Peyer's patch (tissue), 4 donors: ENCODE measurements around the gene SHISA6. TPM values are rescaled to one million over a fixed set of nuclear protein-coding genes. Genes with fewer than 3 reads are reported as not detected.
"Not testable (repeated sequence)": the region's sequence is repeated elsewhere in the genome, so short reads cannot be mapped to it uniquely, and the experiment has no call there.

Experiments
- DNase-seq, 3 donors: peaks; one replicate each; pipeline ENCODE4 v3.0.0-alpha.2; 2017 to 2019
- H3K27ac ChIP-seq, 4 donors: fragments of 200-600 bp; sonication (generic); one replicate each; pipeline ENCODE4 v1.5.1; 2016 to 2019
- H3K27me3 ChIP-seq, 2 donors: fragments of 200-600 bp; sonication (generic); one replicate each; pipeline ENCODE4 v1.5.1; 2019
- H3K36me3 ChIP-seq, 3 donors: fragments of 200-600 bp; sonication (generic); one replicate each; pipeline ENCODE4 v1.5.1; 2016 to 2019
- H3K4me1 ChIP-seq, 4 donors: fragments of 200-600 bp; sonication (generic); one replicate each; pipeline ENCODE4 v1.5.1; 2016 to 2019
- H3K4me3 ChIP-seq, 4 donors: fragments of 200-600 bp; sonication (generic); 1 replicate in 3 of 4; 2 replicates in 1 of 4; pipeline ENCODE4 v1.5.1; 2016 to 2019; ENCODE audit warnings: mild to moderate bottlenecking in 1 of 4
- H3K9me3 ChIP-seq, 4 donors: fragments of 200-600 bp; sonication (generic); one replicate each; pipeline ENCODE4 v1.5.1; 2016 to 2019; ENCODE audit warnings: mild to moderate bottlenecking in 1 of 4
- POLR2A ChIP-seq, 2 donors: fragments of 450-650 bp; IDR thresholded peaks; one replicate each; pipeline ENCODE4 v1.5.1; 2017; ENCODE audit warnings: antibody characterized with exemption in 2 of 2, mild to moderate bottlenecking in 2 of 2, moderate library complexity in 2 of 2
- total RNA-seq, 4 donors: library from RNA; depleted of rRNA; stranded (reverse); fragments of >200 nt; gene quantifications; one replicate each; pipeline ENCODE4 v1.1.0, GENCODE V29; 2016
- TF ChIP-seq, protein P1 (sequence below), 6 experiments: fragments of 450-650 bp in 4 of 6; fragments of 200-600 bp in 2 of 6; sonication (generic) in 1 of 6; IDR thresholded peaks; one replicate each; pipeline ENCODE4 v1.5.1; 2017 to 2019; ENCODE audit warnings: antibody characterized with exemption in 6 of 6, mild to moderate bottlenecking in 3 of 6, moderate library complexity in 1 of 6

Gene SHISA6
- total RNA-seq, 4 donors from 2014 or later = 0.27 to 2.1 (median 1.7) TPM; not detected in 1

DNA sequence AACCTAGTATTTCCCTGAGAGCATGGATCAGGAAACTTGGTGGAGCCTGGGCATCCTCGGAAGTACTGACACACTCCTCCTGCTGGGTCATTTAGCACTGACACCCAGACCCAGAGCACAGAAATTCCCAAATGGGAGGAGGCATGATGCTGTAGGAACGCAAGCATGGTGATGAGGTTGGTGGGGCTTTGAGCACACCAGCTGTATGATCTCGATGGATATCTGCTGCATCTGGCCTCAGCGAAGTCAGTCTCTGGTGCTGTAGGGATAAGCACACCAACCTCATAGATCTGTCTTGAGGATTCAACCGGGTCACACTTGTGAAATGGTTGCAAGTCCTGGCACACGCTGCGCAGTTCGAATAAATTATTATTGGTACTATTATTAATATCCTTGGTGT is 52.5 kb downstream of the SHISA6 start:
- Histone ChIP-seq H3K9me3 (no peaks in the 10 kb centered on the region), H3K4me1 (no peaks in the 10 kb centered on the region), H3K27ac (no peak overlapping the region), H3K4me3 (no peak overlapping the region), H3K36me3 (no peaks in the 10 kb centered on the region), H3K27me3 (no peaks in the 10 kb centered on the region)
- TF ChIP-seq, protein P1, sequence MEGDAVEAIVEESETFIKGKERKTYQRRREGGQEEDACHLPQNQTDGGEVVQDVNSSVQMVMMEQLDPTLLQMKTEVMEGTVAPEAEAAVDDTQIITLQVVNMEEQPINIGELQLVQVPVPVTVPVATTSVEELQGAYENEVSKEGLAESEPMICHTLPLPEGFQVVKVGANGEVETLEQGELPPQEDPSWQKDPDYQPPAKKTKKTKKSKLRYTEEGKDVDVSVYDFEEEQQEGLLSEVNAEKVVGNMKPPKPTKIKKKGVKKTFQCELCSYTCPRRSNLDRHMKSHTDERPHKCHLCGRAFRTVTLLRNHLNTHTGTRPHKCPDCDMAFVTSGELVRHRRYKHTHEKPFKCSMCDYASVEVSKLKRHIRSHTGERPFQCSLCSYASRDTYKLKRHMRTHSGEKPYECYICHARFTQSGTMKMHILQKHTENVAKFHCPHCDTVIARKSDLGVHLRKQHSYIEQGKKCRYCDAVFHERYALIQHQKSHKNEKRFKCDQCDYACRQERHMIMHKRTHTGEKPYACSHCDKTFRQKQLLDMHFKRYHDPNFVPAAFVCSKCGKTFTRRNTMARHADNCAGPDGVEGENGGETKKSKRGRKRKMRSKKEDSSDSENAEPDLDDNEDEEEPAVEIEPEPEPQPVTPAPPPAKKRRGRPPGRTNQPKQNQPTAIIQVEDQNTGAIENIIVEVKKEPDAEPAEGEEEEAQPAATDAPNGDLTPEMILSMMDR (IDR thresholded peaks at IDR 0.05) = no peak
- no peak for TF ChIP-seq POLR2A (IDR thresholded peaks at IDR 0.05)
- DNase-seq = no peak

DNA sequence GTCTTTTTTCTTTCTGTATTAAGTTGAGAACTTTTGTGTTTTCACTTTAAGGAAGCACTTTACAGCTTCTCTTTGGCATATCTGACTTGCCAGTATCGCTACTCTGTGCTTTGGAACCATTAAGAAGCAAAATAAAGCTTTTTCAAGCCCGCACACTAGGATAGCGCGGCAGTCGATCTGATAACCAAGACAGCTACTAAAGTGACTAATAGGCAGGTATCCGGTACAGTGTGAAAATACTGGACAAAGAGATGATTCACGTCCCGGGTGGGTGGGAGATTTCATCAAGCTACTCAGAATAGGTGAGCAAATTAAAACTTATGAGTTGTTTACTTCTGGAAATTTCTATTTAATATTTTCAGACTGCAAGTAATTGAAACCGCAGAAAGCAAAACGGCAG is 53.8 kb downstream of the SHISA6 start:
- TF ChIP-seq, protein P1 (IDR thresholded peaks at IDR 0.05) = no peak
- TF ChIP-seq POLR2A (IDR thresholded peaks at IDR 0.05) = no peak

DNA sequence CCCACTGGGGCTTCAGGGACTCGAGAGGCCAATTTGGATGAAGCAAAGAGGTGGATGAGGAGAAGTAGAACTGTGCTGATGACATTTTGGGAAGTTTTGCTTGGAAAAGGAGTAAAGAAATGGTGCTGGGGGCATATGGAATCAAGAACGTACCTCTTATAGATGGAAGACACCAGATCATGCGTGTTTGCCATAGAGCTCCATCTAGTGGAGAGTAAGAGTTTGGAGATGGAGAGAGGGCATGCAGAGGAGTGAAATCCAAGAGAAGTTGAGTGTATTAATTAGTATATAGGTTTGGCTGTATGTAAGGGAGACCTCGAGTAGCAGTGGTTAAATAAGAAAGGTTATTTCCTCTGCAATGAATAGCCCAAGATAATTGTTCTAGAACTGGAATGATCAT is 56.0 kb downstream of the SHISA6 start:
- H3K27ac ChIP-seq = no peak overlapping the region
- no peak for TF ChIP-seq POLR2A (IDR thresholded peaks at IDR 0.05)
- TF ChIP-seq, protein P1 (IDR thresholded peaks at IDR 0.05) = peak in 3 of 6 experiments; percentile 14 to 45 (median 32)
- no peak for DNase-seq
- no peaks in the 10 kb centered on the region for H3K27me3 ChIP-seq
- no peak overlapping the region for H3K4me3 ChIP-seq
- no peaks in the 10 kb centered on the region for H3K9me3 ChIP-seq
- H3K4me1 ChIP-seq = no peaks in the 10 kb centered on the region
- no peaks in the 10 kb centered on the region for H3K36me3 ChIP-seq

More for the DNA sequence above, 53.8 kb downstream of the SHISA6 start:
- no peak overlapping the region for H3K4me3 ChIP-seq
- no peaks in the 10 kb centered on the region for H3K4me1 ChIP-seq
- H3K27ac ChIP-seq = no peak overlapping the region
- no peaks in the 10 kb centered on the region for H3K27me3 ChIP-seq
- no peaks in the 10 kb centered on the region for H3K9me3 ChIP-seq
- H3K36me3 ChIP-seq = no peaks in the 10 kb centered on the region
- DNase-seq = no peak

DNA sequence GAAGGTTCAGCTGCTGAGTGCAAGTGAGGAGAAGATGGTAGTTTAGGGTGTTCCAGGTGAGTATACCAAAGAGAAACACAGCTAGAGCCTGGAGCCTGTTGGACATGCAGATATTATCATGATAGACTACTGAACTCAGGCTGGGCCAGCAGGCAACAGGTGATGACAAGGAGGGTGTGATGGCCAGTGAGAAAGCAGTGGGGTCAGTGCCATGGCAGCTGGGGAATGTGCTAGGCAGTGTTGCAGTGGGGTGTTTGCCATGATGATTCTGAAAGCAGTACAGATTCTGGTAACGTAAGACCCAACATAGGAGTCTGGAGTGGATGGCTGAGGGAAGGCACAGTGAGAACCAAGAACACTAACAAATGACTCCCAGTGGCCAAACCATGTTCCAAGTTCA is 57.4 kb downstream of the SHISA6 start:
- Histone ChIP-seq H3K4me1 (no peaks in the 10 kb centered on the region), H3K27ac (no peak overlapping the region), H3K4me3 (no peak overlapping the region), H3K36me3 (no peaks in the 10 kb centered on the region), H3K27me3 (no peaks in the 10 kb centered on the region), H3K9me3 (no peaks in the 10 kb centered on the region)
- DNase-seq = no peak
- no peak for TF ChIP-seq POLR2A (IDR thresholded peaks at IDR 0.05)
- TF ChIP-seq, protein P1 (IDR thresholded peaks at IDR 0.05) = no peak

DNA sequence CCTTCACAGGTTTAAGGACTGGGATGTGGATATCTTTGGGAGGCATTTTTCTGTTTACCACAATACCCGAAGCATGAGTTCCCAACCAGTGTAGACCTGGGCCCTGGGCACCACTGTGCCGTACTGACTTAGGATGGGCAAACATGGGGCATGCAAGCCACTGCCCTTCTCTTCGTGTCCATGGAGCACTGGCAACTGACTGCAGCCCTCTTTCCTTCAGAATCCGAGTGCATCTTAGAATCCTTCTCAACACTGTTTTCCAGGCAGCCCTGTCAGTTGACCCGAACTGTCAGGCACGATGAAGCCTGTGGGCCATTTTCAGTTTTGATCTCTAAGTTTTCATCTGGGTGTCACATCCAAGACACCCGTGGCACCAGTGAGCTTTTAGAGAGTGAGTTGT is 59.2 kb downstream of the SHISA6 start:
- Histone ChIP-seq H3K4me3 (no peak overlapping the region), H3K36me3 (no peaks in the 10 kb centered on the region), H3K27me3 (no peaks in the 10 kb centered on the region), H3K4me1 (no peaks in the 10 kb centered on the region), H3K9me3 (no peaks in the 10 kb centered on the region), H3K27ac (no peak overlapping the region)
- no peak for DNase-seq
- TF ChIP-seq, protein P1 (IDR thresholded peaks at IDR 0.05) = no peak
- TF ChIP-seq POLR2A (IDR thresholded peaks at IDR 0.05) = no peak

DNA sequence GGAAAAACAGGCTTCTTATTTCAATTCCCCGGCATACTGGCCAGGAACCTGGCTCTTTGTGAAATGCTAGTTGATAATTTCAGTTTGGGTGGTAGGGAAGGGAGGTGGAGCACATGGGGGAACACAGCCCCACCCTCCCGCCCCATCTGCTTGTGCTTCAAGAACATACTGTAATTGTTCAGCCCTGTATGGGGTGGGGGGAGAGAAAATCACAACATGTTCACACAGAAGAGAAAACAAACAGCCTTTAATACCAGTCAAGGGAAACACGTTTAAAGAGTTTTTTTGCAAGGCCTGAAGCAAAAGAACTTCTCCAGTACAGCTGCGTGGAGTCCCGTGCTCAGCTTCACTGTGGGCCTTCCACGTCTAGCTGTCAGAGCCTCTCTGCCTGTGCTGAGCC is 59.7 kb downstream of the SHISA6 start:
- TF ChIP-seq, protein P1 (IDR thresholded peaks at IDR 0.05) = no peak
- no peak for TF ChIP-seq POLR2A (IDR thresholded peaks at IDR 0.05)
- no peak for DNase-seq
- no peaks in the 10 kb centered on the region for H3K4me1 ChIP-seq

DNA sequence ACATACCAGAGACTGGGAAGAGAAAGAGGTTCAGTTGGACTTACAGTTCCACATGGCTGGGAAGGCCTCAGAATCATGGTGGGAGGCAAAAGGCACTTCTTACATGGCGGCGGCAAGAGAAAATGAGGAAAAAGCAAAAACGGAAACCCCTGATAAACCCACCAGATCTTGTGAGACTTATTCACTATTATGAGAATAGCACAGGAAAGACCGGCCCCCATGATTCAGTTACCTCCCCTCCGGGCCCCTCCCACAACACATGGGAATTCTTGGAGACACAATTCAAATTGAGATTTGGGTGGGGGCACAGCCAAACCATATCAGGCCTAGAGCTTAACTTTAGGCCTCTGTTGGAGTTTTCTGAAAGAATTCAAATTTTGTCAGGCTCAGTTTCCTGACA is 60.9 kb downstream of the SHISA6 start:
- H3K36me3 ChIP-seq, H3K4me3 ChIP-seq, H3K4me1 ChIP-seq, H3K27me3 ChIP-seq, DNase-seq, H3K27ac ChIP-seq, H3K9me3 ChIP-seq: not testable (repeated sequence)

More for the DNA sequence above, 59.7 kb downstream of the SHISA6 start:
- Histone ChIP-seq H3K27me3 (no peaks in the 10 kb centered on the region), H3K9me3 (no peaks in the 10 kb centered on the region), H3K27ac (no peak overlapping the region), H3K36me3 (no peaks in the 10 kb centered on the region), H3K4me3 (no peak overlapping the region)
